H1 (cell line): ENCODE data around the gene ACTL6A. TPM values are rescaled to one million over a fixed set of nuclear protein-coding genes. Genes with fewer than 3 reads are reported as not detected.

ENCODE experiments used
- CTCF ChIA-PET: fragments of 300-600 bp; sonication (Branson Sonifier 250); formaldehyde crosslinking; loops from one replicate; lab custom pipeline; 2021; ENCODE audit not compliant: partially characterized antibody; lab: Charles Lee
- POLR2A ChIA-PET: fragments of 300-600 bp; sonication (Branson Sonifier 250); formaldehyde crosslinking; loops from one replicate; lab custom pipeline; 2021; ENCODE audit warnings: inconsistent platforms; ENCODE audit not compliant: partially characterized antibody; lab: Charles Lee
- DNase-seq, 2 experiments: peaks; one replicate each; pipeline versions ENCODE4 v3.0.0 to v3.0.0-alpha.2; 2010 to 2022; ENCODE audit warnings: low spot score in 2 of 2, low read depth in 1 of 2, mixed read lengths in 1 of 2
- FAIRE-seq: peaks from 2 replicates; lab custom pipeline; 2011; peaks lifted over from hg19 to GRCh38; lab: Jason Lieb, UNC
- H2AFZ ChIP-seq: 2 replicates; pipeline ENCODE4 v1.8.1; 2012; ENCODE audit warnings: low read length, inconsistent platforms
- H2AK5ac ChIP-seq: 2 replicates; pipeline ENCODE4 v1.6.1; 2013; ENCODE audit warnings: low read depth, low read length
- H2BK120ac ChIP-seq: replicated peaks from 2 replicates; pipeline ENCODE3; 2013; ENCODE audit warnings: low read depth, low read length, inconsistent platforms
- H2BK12ac ChIP-seq: 2 replicates; pipeline ENCODE4 v1.6.1; 2013; ENCODE audit warnings: low read depth, low read length
- H2BK15ac ChIP-seq: 2 replicates; pipeline ENCODE4 v1.6.1; 2013; ENCODE audit warnings: low read length
- H2BK20ac ChIP-seq: 2 replicates; pipeline ENCODE4 v1.6.1; 2013; ENCODE audit warnings: low read length
- H2BK5ac ChIP-seq: 2 replicates; pipeline ENCODE4 v1.6.1; 2013; ENCODE audit warnings: low read depth, low read length
- H3K14ac ChIP-seq: 2 replicates; pipeline ENCODE4 v1.6.1; 2013; ENCODE audit warnings: inconsistent platforms; ENCODE audit not compliant: insufficient read length
- H3K18ac ChIP-seq: 2 replicates; pipeline ENCODE4 v1.6.1; 2013; ENCODE audit warnings: low read length; ENCODE audit errors: extremely low read depth
- H3K23ac ChIP-seq: 2 replicates; pipeline ENCODE4 v1.6.1; 2013; ENCODE audit warnings: inconsistent platforms; ENCODE audit not compliant: insufficient read length
- H3K23me2 ChIP-seq: 2 replicates; pipeline ENCODE4 v1.6.1; 2013; ENCODE audit warnings: low read depth, low read length
- H3K27ac ChIP-seq: 2 replicates; pipeline ENCODE4 v1.6.1; 2011; ENCODE audit warnings: low read depth, low read length, inconsistent platforms
- H3K27me3 ChIP-seq, 4 experiments: replicated peaks in 1 of 4; 1 replicate in 1 of 4; 2 replicates in 3 of 4; pipeline versions ENCODE4 v1.6.1 to v1.8.1; 2011 to 2013; ENCODE audit warnings: low read length in 3 of 4, mild to moderate bottlenecking in 3 of 4, inconsistent platforms in 2 of 4, mixed read lengths in 2 of 4, moderate library complexity in 1 of 4; ENCODE audit not compliant: control insufficient read depth in 3 of 4, insufficient read depth in 3 of 4; ENCODE audit errors: extremely low read depth in 1 of 4
- H3K36me3 ChIP-seq, 4 experiments: 2 replicates each; pipeline versions ENCODE4 v1.6.1 to v1.8.1; 2011 to 2013; ENCODE audit warnings: mild to moderate bottlenecking in 4 of 4, low read length in 3 of 4, moderate library complexity in 2 of 4, control low read depth in 1 of 4, inconsistent platforms in 1 of 4; ENCODE audit not compliant: insufficient read depth in 4 of 4, control insufficient read depth in 2 of 4
- H3K4ac ChIP-seq: replicated peaks from 2 replicates; pipeline ENCODE3; 2013; ENCODE audit warnings: low read length, low read depth, mixed read lengths, inconsistent platforms; ENCODE audit not compliant: insufficient read length
- H3K4me1 ChIP-seq, 4 experiments: replicated peaks in 1 of 4; 1 replicate in 1 of 4; 2 replicates in 3 of 4; pipeline versions ENCODE4 v1.6.1 to v1.8.1; 2011 to 2013; ENCODE audit warnings: low read length in 3 of 4, inconsistent platforms in 2 of 4, mixed read lengths in 1 of 4; ENCODE audit not compliant: insufficient read depth in 4 of 4, control insufficient read depth in 3 of 4
- H3K4me2 ChIP-seq, 2 experiments: 2 replicates each; pipeline versions ENCODE4 v1.6.1 to v1.8.1; 2011 to 2013; ENCODE audit warnings: low read depth in 2 of 2, low read length in 2 of 2, control low read depth in 1 of 2, inconsistent platforms in 1 of 2, mild to moderate bottlenecking in 1 of 2; ENCODE audit not compliant: insufficient read depth in 1 of 2
- H3K4me3 ChIP-seq, 4 experiments: fragments of 200-600, 300-600 bp in 1 of 4; sonication (generic), shearing (Covaris generic), sonication (Bioruptor Twin) in 1 of 4; 2 replicates each; pipeline versions ENCODE4 v1.5.1 to v1.8.1; 2011 to 2016; ENCODE audit warnings: low read length in 4 of 4, low read depth in 3 of 4, control low read depth in 2 of 4, inconsistent platforms in 2 of 4, mild to moderate bottlenecking in 2 of 4, mixed read lengths in 1 of 4, moderate library complexity in 1 of 4; ENCODE audit not compliant: insufficient read depth in 2 of 4; ENCODE audit errors: extremely low read depth in 1 of 4
- H3K56ac ChIP-seq: replicated peaks from 2 replicates; pipeline ENCODE3; 2013; ENCODE audit warnings: low read depth, mild to moderate bottlenecking, mixed read lengths, low read length, inconsistent platforms; ENCODE audit not compliant: insufficient read length
- H3K79me1 ChIP-seq: 2 replicates; pipeline ENCODE4 v1.6.1; 2013; ENCODE audit warnings: low read depth, low read length, control low read depth
- H3K79me2 ChIP-seq, 2 experiments: 2 replicates each; pipeline versions ENCODE4 v1.6.1 to v1.8.1; 2012 to 2013; ENCODE audit warnings: low read length in 2 of 2, mild to moderate bottlenecking in 2 of 2, inconsistent platforms in 1 of 2; ENCODE audit not compliant: insufficient read depth in 2 of 2, control insufficient read depth in 1 of 2
- H3K9ac ChIP-seq, 4 experiments: replicated peaks in 1 of 4; 1 replicate in 1 of 4; 2 replicates in 3 of 4; pipeline versions ENCODE4 v1.6.1 to v1.8.1; 2011 to 2013; ENCODE audit warnings: low read depth in 3 of 4, low read length in 3 of 4, control low read depth in 2 of 4, mild to moderate bottlenecking in 2 of 4, moderate library complexity in 2 of 4, inconsistent platforms in 1 of 4; ENCODE audit errors: extremely low read depth in 1 of 4
- H3K9me3 ChIP-seq, 2 experiments: 2 replicates each; pipeline versions ENCODE4 v1.6.1 to v1.8.1; 2012 to 2013; ENCODE audit warnings: mild to moderate bottlenecking in 2 of 2, moderate library complexity in 2 of 2, control low read depth in 1 of 2, inconsistent platforms in 1 of 2, low read depth in 1 of 2, low read length in 1 of 2, mixed read lengths in 1 of 2; ENCODE audit not compliant: insufficient read depth in 2 of 2
- H4K20me1 ChIP-seq, 2 experiments: replicated peaks in 1 of 2; 2 replicates each; pipeline versions ENCODE3 to v1.8.1; 2011 to 2013; ENCODE audit warnings: inconsistent platforms in 2 of 2, low read length in 2 of 2, mild to moderate bottlenecking in 1 of 2; ENCODE audit not compliant: insufficient read depth in 2 of 2, control insufficient read depth in 1 of 2
- H4K5ac ChIP-seq: 2 replicates; pipeline ENCODE4 v1.6.1; 2013; ENCODE audit warnings: low read length, low read depth, mixed read lengths, inconsistent platforms; ENCODE audit not compliant: insufficient read length
- H4K8ac ChIP-seq: 2 replicates; pipeline ENCODE4 v1.8.0; 2013; ENCODE audit warnings: mild to moderate bottlenecking, moderate library complexity, low read length, inconsistent platforms; ENCODE audit not compliant: insufficient read depth; ENCODE audit errors: extremely low read depth
- H4K91ac ChIP-seq: replicated peaks from 2 replicates; pipeline ENCODE3; 2013; ENCODE audit warnings: low read length, mixed read lengths, inconsistent platforms; ENCODE audit not compliant: insufficient read length
- BACH1 ChIP-seq: IDR thresholded peaks from 2 replicates; pipeline ENCODE4 v1.6.1; 2012; ENCODE audit warnings: low read length, improper control_type of control experiment
- BCL11A ChIP-seq, 2 experiments: IDR thresholded peaks; one replicate each; pipeline ENCODE4 v1.6.1; 2011; ENCODE audit warnings: low read depth in 2 of 2, low read length in 2 of 2, mild to moderate bottlenecking in 2 of 2
- CHD1 ChIP-seq: IDR thresholded peaks from 2 replicates; pipeline ENCODE4 v1.6.1; 2012; ENCODE audit warnings: low read depth, low read length, improper control_type of control experiment
- CTBP2 ChIP-seq: IDR thresholded peaks from 2 replicates; pipeline ENCODE4 v1.7.0; 2011; ENCODE audit warnings: borderline replicate concordance, mild to moderate bottlenecking, moderate library complexity, mixed read lengths, low read length; ENCODE audit not compliant: insufficient read depth, insufficient read length
- HDAC6 ChIP-seq: IDR thresholded peaks from one replicate; pipeline ENCODE4 v1.7.1; 2012; ENCODE audit warnings: low read depth, mild to moderate bottlenecking, inconsistent platforms, low read length, moderate library complexity
- KDM4A ChIP-seq: IDR thresholded peaks from one replicate; pipeline ENCODE4 v1.7.1; 2012; ENCODE audit warnings: low read depth, mild to moderate bottlenecking, moderate library complexity, low read length, inconsistent platforms; ENCODE audit not compliant: severe bottlenecking
- NRF1 ChIP-seq: IDR thresholded peaks from 2 replicates; pipeline ENCODE4 v1.6.1; 2011; ENCODE audit warnings: mild to moderate bottlenecking, low read depth, low read length, improper control_type of control experiment
- RNF2 ChIP-seq: fragments of 200-900, 300-1000 bp; sonication (generic); IDR thresholded peaks from 2 replicates; pipeline ENCODE4 v1.7.1; 2016; ENCODE audit warnings: borderline replicate concordance, low read depth, mild to moderate bottlenecking, antibody characterized with exemption, low read length; ENCODE audit not compliant: poor library complexity, severe bottlenecking; ENCODE audit errors: missing control alignments
- RXRA ChIP-seq: IDR thresholded peaks from 2 replicates; pipeline ENCODE4 v1.6.1; 2011; ENCODE audit warnings: low read depth, mild to moderate bottlenecking, low read length, moderate library complexity; ENCODE audit not compliant: insufficient read depth
- SIX5 ChIP-seq: IDR thresholded peaks from 2 replicates; pipeline ENCODE4 v1.6.1; 2011; ENCODE audit warnings: mild to moderate bottlenecking, low read depth, low read length
- SP2 ChIP-seq: IDR thresholded peaks from 2 replicates; pipeline ENCODE4 v1.6.1; 2012; ENCODE audit warnings: mild to moderate bottlenecking, low read length, inconsistent platforms
- TCF12 ChIP-seq: IDR thresholded peaks from 2 replicates; pipeline ENCODE4 v1.6.1; 2011; ENCODE audit warnings: low read depth, mild to moderate bottlenecking, low read length
- polyA plus RNA-seq, 7 experiments: library from polyadenylated mRNA; depleted of rRNA in 3 of 7; stranded (reverse) in 5 of 7; unstranded in 2 of 7; fragments of >200 nt in 5 of 7; fragments of 200-250 nt in 2 of 7; gene quantifications; 1 replicate in 5 of 7; 2 replicates in 1 of 7; 4 replicates in 1 of 7; pipeline versions ENCODE4 v1.2.1 to v1.2.3, GENCODE V29; 2011 to 2013; ENCODE audit warnings: missing spikeins in 2 of 7, mixed read lengths in 2 of 7
- total RNA-seq: library from RNA; stranded (reverse); fragmentation: NEBNext Ultra II Directional; extraction: Animal tissue kit (Norgen Biotek cat#: 25700); gene quantifications from 2 replicates; pipeline ENCODE4 v1.2.1, GENCODE V29; 2021
- TF ChIP-seq, protein P1 (sequence below), 3 experiments: IDR thresholded peaks; 1 replicate in 2 of 3; 2 replicates in 1 of 3; pipeline versions ENCODE4 v1.5.1 to v1.6.1; 2011; ENCODE audit warnings: low read length in 3 of 3, mild to moderate bottlenecking in 3 of 3, inconsistent platforms in 2 of 3, low read depth in 1 of 3, moderate library complexity in 1 of 3; ENCODE audit not compliant: insufficient read depth in 1 of 3; ENCODE audit errors: control extremely low read depth in 1 of 3

ACTL6A gene
- total and polyA plus RNA-seq, 2 of the 8 experiments (the other 6 are each of a cell fraction or from before 2014, with no cell fraction given), result 76.9 to 99.5 TPM

- H3K18ac ChIP-seq, result no peak overlapping the region
- no peak for TF ChIP-seq CHD1
- no peak for TF ChIP-seq HDAC6
- TF ChIP-seq, protein P1, sequence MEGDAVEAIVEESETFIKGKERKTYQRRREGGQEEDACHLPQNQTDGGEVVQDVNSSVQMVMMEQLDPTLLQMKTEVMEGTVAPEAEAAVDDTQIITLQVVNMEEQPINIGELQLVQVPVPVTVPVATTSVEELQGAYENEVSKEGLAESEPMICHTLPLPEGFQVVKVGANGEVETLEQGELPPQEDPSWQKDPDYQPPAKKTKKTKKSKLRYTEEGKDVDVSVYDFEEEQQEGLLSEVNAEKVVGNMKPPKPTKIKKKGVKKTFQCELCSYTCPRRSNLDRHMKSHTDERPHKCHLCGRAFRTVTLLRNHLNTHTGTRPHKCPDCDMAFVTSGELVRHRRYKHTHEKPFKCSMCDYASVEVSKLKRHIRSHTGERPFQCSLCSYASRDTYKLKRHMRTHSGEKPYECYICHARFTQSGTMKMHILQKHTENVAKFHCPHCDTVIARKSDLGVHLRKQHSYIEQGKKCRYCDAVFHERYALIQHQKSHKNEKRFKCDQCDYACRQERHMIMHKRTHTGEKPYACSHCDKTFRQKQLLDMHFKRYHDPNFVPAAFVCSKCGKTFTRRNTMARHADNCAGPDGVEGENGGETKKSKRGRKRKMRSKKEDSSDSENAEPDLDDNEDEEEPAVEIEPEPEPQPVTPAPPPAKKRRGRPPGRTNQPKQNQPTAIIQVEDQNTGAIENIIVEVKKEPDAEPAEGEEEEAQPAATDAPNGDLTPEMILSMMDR (IDR thresholded peaks at IDR 0.05; ENCODE audit: control extremely low read depth in 1 of 3, insufficient read depth in 1 of 3, low read depth in 1 of 3, low read length in 3 of 3), result no peak
- no peak for TF ChIP-seq KDM4A
- no peak for TF ChIP-seq RXRA
- TF ChIP-seq CTBP2, result no peak
- no peak for TF ChIP-seq BCL11A (IDR thresholded peaks at IDR 0.05; ENCODE audit: low read depth in 2 of 2, low read length in 2 of 2)
- no peak for TF ChIP-seq SP2
- TF ChIP-seq RNF2, result no peak
- TF ChIP-seq NRF1, result no peak
- TF ChIP-seq TCF12, result no peak
- TF ChIP-seq BACH1, result no peak
- no peak for TF ChIP-seq SIX5
These were observed 26.5 kb upstream of the ACTL6A start for GRCh38 chr3:179536256-179536655.

More at GRCh38 chr3:179536256-179536655, 26.5 kb upstream of the ACTL6A start:
- Histone ChIP-seq H2BK12ac (no peak overlapping the region), H2AFZ (no peak overlapping the region), H4K5ac (no peak overlapping the region), H3K79me2 (no peaks in the 10 kb centered on the region), H3K23ac (no peak overlapping the region), H3K36me3 (no peaks in the 10 kb centered on the region), H3K56ac (no peak overlapping the region), H2BK15ac (no peak overlapping the region), H4K8ac (no peak overlapping the region), H3K79me1 (no peaks in the 10 kb centered on the region), H2AK5ac (no peak overlapping the region), H4K20me1 (no peaks in the 10 kb centered on the region), H3K4me2 (no peak overlapping the region), H4K91ac (no peak overlapping the region), H3K9me3 (no peaks in the 10 kb centered on the region), H3K4me1 (peaks cover 0 to 3% (median 1%) of the 10 kb centered on the region in 4 experiments; a peak in 2 of 7 replicates), H2BK5ac (no peak overlapping the region), H3K4me3 (no peak overlapping the region), H3K27ac (no peak overlapping the region), H3K4ac (no peak overlapping the region), H3K27me3 (no peaks in the 10 kb centered on the region), H2BK20ac (no peak overlapping the region), H2BK120ac (no peak overlapping the region), H3K14ac (no peak overlapping the region), H3K9ac (no peak overlapping the region), H3K23me2 (no peaks in the 10 kb centered on the region; the same call in 1 of the 2 replicates)
- FAIRE-seq, result no peak
- DNase-seq, result no peak
- CTCF ChIA-PET, result interaction anchor here (1.5 to 2.3 kb wide), 2 partner anchors 22 to 215 kb away, joined by 3 to 6 read pairs; no protein-coding TSS in a partner anchor
- POLR2A ChIA-PET, result no interaction called here
